Measurements from ENCODE around the gene AASS.

AASS gene

DNA sequence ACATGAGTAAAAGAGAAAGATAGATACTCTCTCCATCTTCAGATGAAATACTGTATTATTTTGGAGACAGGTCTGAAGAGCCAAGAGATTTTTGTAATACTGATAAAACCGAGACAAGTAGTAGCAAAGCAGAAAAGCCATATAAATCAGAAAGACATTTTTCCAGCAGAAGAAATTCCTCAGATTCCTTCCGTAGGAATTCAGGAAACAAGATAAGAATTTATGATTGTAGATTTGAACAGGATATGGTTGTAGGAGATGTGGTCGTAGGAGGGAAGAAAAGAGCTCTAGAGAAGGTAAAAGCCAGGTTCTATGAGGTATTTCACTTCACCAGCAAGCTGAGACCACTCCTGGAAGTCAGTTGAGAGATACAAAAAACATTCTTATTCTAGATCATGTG lies 17.6 kb upstream of the AASS start:
- no peak for DNase-seq (ENCODE audit: low read depth)
- TF ChIP-seq, protein P1, sequence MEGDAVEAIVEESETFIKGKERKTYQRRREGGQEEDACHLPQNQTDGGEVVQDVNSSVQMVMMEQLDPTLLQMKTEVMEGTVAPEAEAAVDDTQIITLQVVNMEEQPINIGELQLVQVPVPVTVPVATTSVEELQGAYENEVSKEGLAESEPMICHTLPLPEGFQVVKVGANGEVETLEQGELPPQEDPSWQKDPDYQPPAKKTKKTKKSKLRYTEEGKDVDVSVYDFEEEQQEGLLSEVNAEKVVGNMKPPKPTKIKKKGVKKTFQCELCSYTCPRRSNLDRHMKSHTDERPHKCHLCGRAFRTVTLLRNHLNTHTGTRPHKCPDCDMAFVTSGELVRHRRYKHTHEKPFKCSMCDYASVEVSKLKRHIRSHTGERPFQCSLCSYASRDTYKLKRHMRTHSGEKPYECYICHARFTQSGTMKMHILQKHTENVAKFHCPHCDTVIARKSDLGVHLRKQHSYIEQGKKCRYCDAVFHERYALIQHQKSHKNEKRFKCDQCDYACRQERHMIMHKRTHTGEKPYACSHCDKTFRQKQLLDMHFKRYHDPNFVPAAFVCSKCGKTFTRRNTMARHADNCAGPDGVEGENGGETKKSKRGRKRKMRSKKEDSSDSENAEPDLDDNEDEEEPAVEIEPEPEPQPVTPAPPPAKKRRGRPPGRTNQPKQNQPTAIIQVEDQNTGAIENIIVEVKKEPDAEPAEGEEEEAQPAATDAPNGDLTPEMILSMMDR (conservative IDR thresholded peaks at IDR 0.05; ENCODE audit: low read depth, low read length), result no peak
- no peak overlapping the region for H3K4me3 ChIP-seq (ENCODE audit: low read length)

DNA sequence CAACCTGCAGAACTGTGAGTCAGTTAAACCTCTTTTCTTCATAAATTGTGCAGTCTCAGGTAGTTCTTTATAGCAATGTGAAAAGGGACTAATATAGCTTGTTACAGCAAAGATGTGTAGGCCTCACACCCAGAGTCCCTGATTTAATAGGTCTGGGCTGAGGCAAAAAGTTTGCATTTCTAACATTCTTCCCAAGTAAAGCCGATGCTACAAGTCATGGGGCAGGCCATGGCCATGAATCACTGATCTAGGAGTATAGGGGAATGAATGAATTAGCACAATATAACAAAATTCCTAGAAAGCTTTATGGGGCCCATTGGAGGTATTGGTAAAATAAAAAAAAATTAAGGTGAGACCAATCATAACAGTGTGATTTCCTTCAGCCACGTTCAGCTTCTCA lies 11.5 kb upstream of the AASS start:
- no peak overlapping the region for H3K4me3 ChIP-seq (ENCODE audit: low read length)
- peak; percentile 60 for DNase-seq (ENCODE audit: low read depth)
- TF ChIP-seq, protein P1 (conservative IDR thresholded peaks at IDR 0.05; ENCODE audit: low read depth, low read length), result no peak

DNA sequence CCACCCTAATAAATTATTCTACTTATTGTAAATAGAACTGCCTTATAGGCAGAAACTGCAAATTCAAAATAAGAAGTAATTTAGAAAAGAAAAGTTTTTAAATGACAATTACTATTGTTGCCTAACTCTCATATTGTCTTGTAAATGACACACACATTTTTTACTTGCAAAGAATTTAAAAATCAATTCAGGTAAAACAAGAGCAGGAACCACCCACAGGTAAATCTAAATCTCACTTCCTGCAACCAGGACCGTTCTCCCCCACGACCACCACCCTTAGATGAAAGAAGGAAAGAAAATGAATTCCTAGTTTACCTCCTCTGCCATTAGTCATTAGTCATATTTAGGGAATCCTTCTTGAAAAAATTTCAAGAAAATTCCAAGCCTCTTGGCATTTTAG lies 4.8 kb upstream of the AASS start:
- TF ChIP-seq, protein P1 (conservative IDR thresholded peaks at IDR 0.05; ENCODE audit: low read depth, low read length), result no peak
- DNase-seq (ENCODE audit: low read depth), result no peak
- no peak overlapping the region for H3K4me3 ChIP-seq (ENCODE audit: low read length)

DNA sequence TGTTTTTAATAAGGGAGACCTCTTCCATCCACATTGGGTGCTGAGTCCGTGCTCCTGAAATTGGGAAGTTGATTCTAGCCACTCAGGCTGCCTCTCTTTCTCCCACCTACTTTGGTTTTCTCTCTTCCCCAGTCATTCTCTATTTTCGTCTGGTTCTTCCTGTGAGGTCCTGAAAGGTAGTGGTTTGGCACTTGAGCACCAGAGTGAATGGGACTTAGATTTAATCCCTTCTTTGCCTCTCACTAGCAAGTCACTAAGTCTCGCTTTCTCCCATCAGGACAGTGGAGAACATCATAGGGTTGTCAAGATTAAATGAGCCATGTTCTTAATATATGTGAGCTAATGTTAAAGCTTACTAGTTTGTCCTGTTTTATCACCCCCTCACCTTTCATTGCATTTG lies 4.0 kb upstream of the AASS start:
- no peak overlapping the region for H3K4me3 ChIP-seq (ENCODE audit: low read length)
- TF ChIP-seq, protein P1 (conservative IDR thresholded peaks at IDR 0.05; ENCODE audit: low read depth, low read length), result no peak
- no peak for DNase-seq (ENCODE audit: low read depth)

DNA sequence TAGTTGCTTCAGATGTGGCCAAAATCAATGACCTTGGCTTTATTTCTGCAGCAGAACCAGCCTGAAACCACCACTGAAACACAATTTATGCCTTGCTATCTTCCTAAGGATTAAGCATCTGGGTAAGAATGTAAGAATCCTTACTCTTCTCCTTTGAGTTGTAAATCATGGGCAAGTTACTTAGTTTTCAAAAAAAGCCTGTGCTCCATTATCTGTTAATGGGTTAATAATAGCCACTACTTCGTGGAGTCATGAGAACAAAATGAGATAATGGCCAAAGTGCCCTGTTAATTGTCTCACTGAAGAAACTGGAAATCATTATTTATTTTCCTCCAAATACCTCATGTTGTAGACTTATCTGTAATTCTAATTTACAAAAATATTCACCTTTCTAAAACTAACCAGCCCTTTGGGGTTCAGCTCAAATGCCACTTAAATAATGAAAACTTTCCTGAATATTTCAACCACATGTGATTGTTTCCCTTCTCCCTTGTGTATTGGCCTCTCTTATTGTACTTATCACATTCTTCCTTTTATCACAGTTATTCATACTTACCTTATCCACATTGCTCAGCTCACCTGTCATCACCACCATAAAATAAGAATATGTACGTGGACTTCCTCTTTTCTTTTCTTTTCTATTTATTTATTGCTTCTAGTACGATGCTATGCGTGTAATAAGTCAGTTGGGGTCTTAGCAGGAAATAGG lies 2.0 kb upstream of the AASS start:
- H3K4me3 ChIP-seq (ENCODE audit: low read length), result no peak overlapping the region
- no peak for DNase-seq (ENCODE audit: low read depth)
- TF ChIP-seq, protein P1 (conservative IDR thresholded peaks at IDR 0.05; ENCODE audit: low read depth, low read length), result no peak

DNA sequence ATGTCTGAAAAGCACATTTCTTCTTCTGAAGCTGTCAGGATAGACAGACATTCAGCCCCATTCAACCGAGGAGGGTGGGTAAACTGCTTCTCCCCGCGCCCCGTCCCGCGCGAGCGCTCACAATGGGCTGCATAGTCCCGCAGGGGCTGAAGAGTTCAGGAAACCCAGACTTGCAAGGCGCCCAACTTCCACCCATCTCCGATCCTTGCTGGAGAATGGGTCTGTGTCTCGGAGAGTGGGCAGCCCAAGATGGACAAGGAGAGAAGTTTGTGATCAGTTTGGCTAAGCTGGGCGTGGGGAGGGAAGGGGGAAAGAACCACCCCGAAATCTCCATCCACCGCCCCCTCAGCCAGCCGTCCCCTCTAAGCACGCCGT lies 686 bp downstream of the AASS start:
- TF ChIP-seq, protein P1 (conservative IDR thresholded peaks at IDR 0.05; ENCODE audit: low read depth, low read length), result no peak
- peak overlapping the region; percentile 85 for H3K4me3 ChIP-seq (ENCODE audit: low read length)
- DNase-seq (ENCODE audit: low read depth), result no peak

DNA sequence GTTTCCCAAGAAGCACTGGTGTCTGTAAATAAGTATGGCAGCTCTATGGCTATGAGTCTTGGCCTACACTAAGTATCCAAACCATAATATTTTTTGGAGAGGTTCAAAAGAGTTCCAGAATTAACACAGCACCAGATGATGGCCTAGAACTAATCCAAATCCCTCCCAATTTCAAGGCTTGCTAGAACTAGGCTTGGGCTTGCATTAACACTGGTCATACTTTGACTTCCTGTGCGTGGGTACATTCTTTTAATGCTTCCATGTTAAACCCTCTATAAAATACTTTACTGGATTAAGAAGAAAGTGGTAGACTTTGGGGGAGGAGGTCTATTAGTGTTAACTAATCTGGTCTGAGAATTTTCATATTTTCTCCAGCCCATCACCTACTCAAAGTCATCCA lies 3.1 kb downstream of the AASS start:
- H3K4me3 ChIP-seq (ENCODE audit: low read length), result no peak overlapping the region
- TF ChIP-seq, protein P1 (conservative IDR thresholded peaks at IDR 0.05; ENCODE audit: low read depth, low read length), result no peak
- DNase-seq (ENCODE audit: low read depth), result peak; percentile 64

All from retinal pigment epithelial cell (primary cell).